Neural crest cell (in vitro differentiated cells): Measurements from ENCODE around the gene C16orf46. TPM values are rescaled to one million over a fixed set of nuclear protein-coding genes. Genes with fewer than 3 reads are reported as not detected.

Experiments
- DNase-seq: peaks from one replicate; pipeline ENCODE4 v3.0.0; 2021; ENCODE audit warnings: low read depth, mixed read lengths, low spot score
- H3K27ac Mint-ChIP-seq: one replicate; pipeline ENCODE4 v1.8.0; 2021; ENCODE audit warnings: mild to moderate bottlenecking, mixed read lengths; ENCODE audit not compliant: unreplicated experiment
- H3K27me3 Mint-ChIP-seq: 2 replicates; pipeline ENCODE4 v1.8.0; 2021; ENCODE audit warnings: low read depth, mild to moderate bottlenecking, mixed read lengths
- H3K36me3 Mint-ChIP-seq: 2 replicates; pipeline ENCODE4 v1.8.0; 2021; ENCODE audit warnings: low read depth, mild to moderate bottlenecking, mixed read lengths
- H3K4me1 Mint-ChIP-seq: 2 replicates; pipeline ENCODE4 v1.8.0; 2021; ENCODE audit warnings: mixed read lengths
- H3K4me3 Mint-ChIP-seq: one replicate; pipeline ENCODE4 v1.8.0; 2021; ENCODE audit warnings: mild to moderate bottlenecking, mixed read lengths
- H3K9me3 Mint-ChIP-seq: 2 replicates; pipeline ENCODE4 v1.8.0; 2021; ENCODE audit warnings: mixed read lengths
- CTCF ChIP-seq: fragments of 200-600 bp; sonication (generic); conservative IDR thresholded peaks from 2 replicates; pipeline ENCODE4 v1.5.0; 2021; ENCODE audit warnings: antibody characterized with exemption, mild to moderate bottlenecking
- total RNA-seq: library from RNA; stranded (reverse); gene quantifications from 2 replicates; pipeline ENCODE4 v1.2.1, GENCODE V29; 2021

The C16orf46 gene
- total RNA-seq, 1 donor from 2014 or later: 2.1 TPM

- no peak for DNase-seq
- H3K36me3 Mint-ChIP-seq: peaks cover 12% of the 10 kb centered on the region
- H3K27ac Mint-ChIP-seq: no peak overlapping the region
- H3K27me3 Mint-ChIP-seq: no peaks in the 10 kb centered on the region
- H3K4me1 Mint-ChIP-seq: peaks cover 10% of the 10 kb centered on the region
- H3K9me3 Mint-ChIP-seq: no peaks in the 10 kb centered on the region
- H3K4me3 Mint-ChIP-seq: no peak overlapping the region
- no peak for TF ChIP-seq CTCF
Measured at GRCh38 chr16:81014672-81015071, 62.4 kb downstream of the C16orf46 start.

GRCh38 chr16:81012974-81013373 is 64.1 kb downstream of the C16orf46 start:
- Mint-ChIP-seq H3K4me1 (peaks cover 24% of the 10 kb centered on the region), H3K4me3 (no peak overlapping the region), H3K36me3 (peaks cover 5% of the 10 kb centered on the region), H3K27me3 (no peaks in the 10 kb centered on the region), H3K27ac (no peak overlapping the region), H3K9me3 (no peaks in the 10 kb centered on the region)
- TF ChIP-seq CTCF: no peak
- DNase-seq: no peak

Other genes starting within 250 kb of the C16orf46 start
- 75.0 and 87.6 TPM in 2 replicates for gene CMC2, start 70.4 kb downstream of the C16orf46 start, total RNA-seq
- gene CENPN, start 70.0 kb downstream of the C16orf46 start, total RNA-seq: 66.3 TPM in 2 replicates
- gene ATMIN, start 41.4 kb downstream of the C16orf46 start, total RNA-seq: 49.1 and 51.4 TPM in 2 replicates
- gene GCSH, start 19.2 kb upstream of the C16orf46 start, total RNA-seq: 79.2 and 87.0 TPM in 2 replicates
- gene BCO1, start 161.5 kb upstream of the C16orf46 start, total RNA-seq: not detected in 2 replicates
- 16.1 and 18.6 TPM in 2 replicates for gene GAN, start 237.7 kb upstream of the C16orf46 start, total RNA-seq